ENCODE measurements around the gene RXFP1. TPM values are rescaled to one million over a fixed set of nuclear protein-coding genes. Genes with fewer than 3 reads are reported as not detected.

The RXFP1 gene
- total and polyA plus RNA-seq, 8 donors = 0.15 to 1.3 TPM; not detected in 6

GRCh38 chr4:158621729-158622128 is 100.0 kb downstream of the RXFP1 start:
- Histone ChIP-seq H3K4me1 (peaks cover 0 to 3% (median 0%) of the 10 kb centered on the region in 4 donors), H3K4me3 (no peak overlapping the region), H3K9me3 (no peaks in the 10 kb centered on the region), H3K27me3 (no peaks in the 10 kb centered on the region), H3K27ac (no peak overlapping the region), H3K36me3 (no peaks in the 10 kb centered on the region)
- DNase-seq = no peak
- TF ChIP-seq POLR2A (IDR thresholded peaks at IDR 0.05) (no peak), EP300 (IDR thresholded peaks at IDR 0.05) (no peak), POLR2AphosphoS5 (IDR thresholded peaks at IDR 0.05) (no peak)
- TF ChIP-seq, protein P1, sequence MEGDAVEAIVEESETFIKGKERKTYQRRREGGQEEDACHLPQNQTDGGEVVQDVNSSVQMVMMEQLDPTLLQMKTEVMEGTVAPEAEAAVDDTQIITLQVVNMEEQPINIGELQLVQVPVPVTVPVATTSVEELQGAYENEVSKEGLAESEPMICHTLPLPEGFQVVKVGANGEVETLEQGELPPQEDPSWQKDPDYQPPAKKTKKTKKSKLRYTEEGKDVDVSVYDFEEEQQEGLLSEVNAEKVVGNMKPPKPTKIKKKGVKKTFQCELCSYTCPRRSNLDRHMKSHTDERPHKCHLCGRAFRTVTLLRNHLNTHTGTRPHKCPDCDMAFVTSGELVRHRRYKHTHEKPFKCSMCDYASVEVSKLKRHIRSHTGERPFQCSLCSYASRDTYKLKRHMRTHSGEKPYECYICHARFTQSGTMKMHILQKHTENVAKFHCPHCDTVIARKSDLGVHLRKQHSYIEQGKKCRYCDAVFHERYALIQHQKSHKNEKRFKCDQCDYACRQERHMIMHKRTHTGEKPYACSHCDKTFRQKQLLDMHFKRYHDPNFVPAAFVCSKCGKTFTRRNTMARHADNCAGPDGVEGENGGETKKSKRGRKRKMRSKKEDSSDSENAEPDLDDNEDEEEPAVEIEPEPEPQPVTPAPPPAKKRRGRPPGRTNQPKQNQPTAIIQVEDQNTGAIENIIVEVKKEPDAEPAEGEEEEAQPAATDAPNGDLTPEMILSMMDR (IDR thresholded peaks at IDR 0.05) = no peak
- intact Hi-C loops (cut with DNase I; ENCODE audit: low total_unique reads) = no loop called here
- 85 to 92% (median 89%) methylated on average over 4 of the region's 4 CpGs for WGBS, 5 donors

GRCh38 chr4:158622251-158622650 is 100.6 kb downstream of the RXFP1 start:
- WGBS, 5 donors = 87 to 98% (median 94%) methylated on average over 3 of the region's 3 CpGs
- H3K27ac ChIP-seq = no peak overlapping the region
- H3K4me1 ChIP-seq = peaks cover 0 to 3% (median 0%) of the 10 kb centered on the region in 4 donors
- no peaks in the 10 kb centered on the region for H3K9me3 ChIP-seq
- DNase-seq = no peak
- intact Hi-C loops (cut with DNase I; ENCODE audit: low total_unique reads) = no loop called here
- no peaks in the 10 kb centered on the region for H3K27me3 ChIP-seq
- no peak for TF ChIP-seq POLR2AphosphoS5 (IDR thresholded peaks at IDR 0.05)
- no peak for TF ChIP-seq POLR2A (IDR thresholded peaks at IDR 0.05)
- TF ChIP-seq, protein P1 (IDR thresholded peaks at IDR 0.05) = no peak
- no peak for TF ChIP-seq EP300 (IDR thresholded peaks at IDR 0.05)
- H3K36me3 ChIP-seq = no peaks in the 10 kb centered on the region
- no peak overlapping the region for H3K4me3 ChIP-seq

DNA sequence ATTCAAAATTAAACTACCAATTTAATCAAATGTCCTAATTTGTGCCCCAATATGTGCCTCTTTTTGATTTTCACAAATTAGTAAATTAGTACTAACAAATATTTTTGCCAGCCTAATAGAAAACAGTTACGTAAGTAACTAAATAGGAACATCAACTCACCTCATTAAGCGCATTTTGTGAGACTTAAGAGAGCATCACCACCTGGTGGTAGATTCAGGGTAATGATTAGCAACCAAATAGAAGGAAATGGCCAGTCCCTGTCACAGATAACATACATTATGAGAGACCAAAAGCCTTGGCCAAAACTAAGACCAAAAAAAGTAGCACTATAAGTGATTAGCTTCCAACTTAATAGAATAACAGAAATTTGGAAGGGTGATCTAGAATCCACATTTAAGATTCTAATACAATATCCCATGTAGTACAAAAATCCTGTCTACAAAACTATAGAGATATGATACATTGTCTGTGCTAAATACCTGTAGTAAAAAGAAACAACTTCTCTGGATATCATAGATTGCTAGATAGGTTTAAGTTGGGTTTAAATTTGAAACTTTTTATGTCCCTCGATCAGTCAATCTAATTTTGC is 103.3 kb downstream of the RXFP1 start:
- no peak overlapping the region for H3K4me3 ChIP-seq
- 25 to 43% (median 29%) methylated on average over 3 of the region's 3 CpGs for WGBS, 5 donors
- intact Hi-C loops (cut with DNase I; ENCODE audit: low total_unique reads) = no loop called here
- no peak overlapping the region for H3K27ac ChIP-seq
- no peaks in the 10 kb centered on the region for H3K9me3 ChIP-seq
- no peaks in the 10 kb centered on the region for H3K36me3 ChIP-seq
- peaks cover 0 to 3% (median 0%) of the 10 kb centered on the region in 4 donors for H3K4me1 ChIP-seq
- DNase-seq = peak in 1 of 2 donors; percentile 74
- TF ChIP-seq POLR2AphosphoS5 (IDR thresholded peaks at IDR 0.05) (no peak), POLR2A (IDR thresholded peaks at IDR 0.05) (no peak), EP300 (IDR thresholded peaks at IDR 0.05) (no peak)
- TF ChIP-seq, protein P1 (IDR thresholded peaks at IDR 0.05) = peak in 5 of 7 experiments; percentile 13 to 67 (median 52)
- H3K27me3 ChIP-seq = no peaks in the 10 kb centered on the region

DNA sequence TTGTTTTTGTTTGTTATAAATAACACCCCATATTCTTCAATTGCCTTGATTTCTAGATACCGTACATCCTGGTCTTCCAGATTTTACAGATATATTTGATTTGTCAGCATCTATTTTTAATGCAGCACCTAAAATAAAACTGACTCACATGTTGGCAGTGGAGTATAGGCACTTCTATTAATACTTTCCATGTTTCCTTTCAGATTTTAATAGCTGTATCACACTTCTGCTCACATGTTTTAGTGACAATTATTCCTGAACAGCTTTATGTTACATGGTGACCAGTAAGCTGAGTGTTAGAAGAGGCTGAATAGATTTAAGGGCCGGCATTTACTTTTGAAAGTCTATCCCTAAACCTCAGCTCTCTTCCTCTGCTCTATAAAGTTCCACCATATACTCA is 103.9 kb downstream of the RXFP1 start:
- intact Hi-C loops (cut with DNase I; ENCODE audit: low total_unique reads) = no loop called here
- Histone ChIP-seq H3K9me3 (no peaks in the 10 kb centered on the region), H3K4me3 (no peak overlapping the region), H3K27ac (no peak overlapping the region), H3K27me3 (no peaks in the 10 kb centered on the region), H3K36me3 (no peaks in the 10 kb centered on the region), H3K4me1 (peaks cover 0 to 3% (median 0%) of the 10 kb centered on the region in 4 donors)
- DNase-seq = no peak
- 73 to 91% (median 78%) methylated on average over 2 of the region's 2 CpGs for WGBS, 5 donors
- TF ChIP-seq POLR2AphosphoS5 (IDR thresholded peaks at IDR 0.05) (no peak), POLR2A (IDR thresholded peaks at IDR 0.05) (no peak), EP300 (IDR thresholded peaks at IDR 0.05) (no peak)
- TF ChIP-seq, protein P1 (IDR thresholded peaks at IDR 0.05) = no peak

Measured in stomach (tissue), 9 donors.